HG03354 (cell line): ENCODE results near the gene UNC45A.
A peak's percentile ranks its signal among the peaks of the same experiment; 100 is the strongest.
"Not testable (repeated sequence)": the region's sequence is repeated elsewhere in the genome, so short reads cannot be mapped to it uniquely, and the experiment has no call there.

Source experiments
- ATAC-seq: cut with Tn5 transposase; IDR thresholded peaks from one replicate; pipeline ENCODE4 v1.9.1; 2021; ENCODE audit warnings: mild to moderate bottlenecking; ENCODE audit not compliant: unreplicated experiment, poor library complexity, severe bottlenecking

UNC45A gene

DNA sequence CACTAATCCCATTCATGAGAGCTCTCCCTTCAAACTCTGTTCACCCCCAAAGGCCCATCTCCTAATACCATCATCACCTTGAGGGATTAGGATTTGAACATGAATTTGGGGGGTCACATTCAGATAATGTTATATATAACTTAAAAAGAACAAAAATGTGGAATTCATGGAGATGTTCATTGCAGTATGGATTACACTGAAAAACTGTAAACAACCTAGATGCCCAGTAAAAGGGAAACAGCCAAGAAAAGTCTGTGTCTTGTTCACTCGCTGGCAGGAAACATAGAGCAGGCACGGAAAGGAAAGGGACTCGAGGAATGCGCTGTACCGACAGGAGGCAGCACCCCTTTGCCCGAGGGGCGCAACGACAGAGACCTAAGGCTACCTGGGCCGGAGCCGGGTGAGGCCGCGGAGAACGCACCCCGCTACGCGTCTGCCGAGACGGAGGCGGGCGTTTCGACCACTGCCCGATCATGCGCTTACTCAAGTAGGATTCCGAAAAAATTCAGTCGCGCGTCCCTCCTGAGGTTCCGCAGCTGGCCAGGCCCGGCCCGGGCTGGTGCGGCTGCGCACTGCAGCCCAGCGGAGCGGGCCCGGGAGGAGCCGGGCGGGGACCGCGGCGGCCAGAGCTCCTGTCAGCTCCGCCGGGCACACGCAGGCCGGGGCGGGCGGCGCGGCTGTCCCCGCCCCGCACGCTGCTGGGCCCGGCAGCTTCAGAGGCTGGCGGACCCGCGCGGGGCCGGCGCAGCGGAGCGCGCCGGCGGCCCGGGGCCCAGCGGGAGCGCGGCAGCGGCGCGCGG is 32.8 kb upstream of the UNC45A start:
- ATAC-seq: peak; percentile 77

DNA sequence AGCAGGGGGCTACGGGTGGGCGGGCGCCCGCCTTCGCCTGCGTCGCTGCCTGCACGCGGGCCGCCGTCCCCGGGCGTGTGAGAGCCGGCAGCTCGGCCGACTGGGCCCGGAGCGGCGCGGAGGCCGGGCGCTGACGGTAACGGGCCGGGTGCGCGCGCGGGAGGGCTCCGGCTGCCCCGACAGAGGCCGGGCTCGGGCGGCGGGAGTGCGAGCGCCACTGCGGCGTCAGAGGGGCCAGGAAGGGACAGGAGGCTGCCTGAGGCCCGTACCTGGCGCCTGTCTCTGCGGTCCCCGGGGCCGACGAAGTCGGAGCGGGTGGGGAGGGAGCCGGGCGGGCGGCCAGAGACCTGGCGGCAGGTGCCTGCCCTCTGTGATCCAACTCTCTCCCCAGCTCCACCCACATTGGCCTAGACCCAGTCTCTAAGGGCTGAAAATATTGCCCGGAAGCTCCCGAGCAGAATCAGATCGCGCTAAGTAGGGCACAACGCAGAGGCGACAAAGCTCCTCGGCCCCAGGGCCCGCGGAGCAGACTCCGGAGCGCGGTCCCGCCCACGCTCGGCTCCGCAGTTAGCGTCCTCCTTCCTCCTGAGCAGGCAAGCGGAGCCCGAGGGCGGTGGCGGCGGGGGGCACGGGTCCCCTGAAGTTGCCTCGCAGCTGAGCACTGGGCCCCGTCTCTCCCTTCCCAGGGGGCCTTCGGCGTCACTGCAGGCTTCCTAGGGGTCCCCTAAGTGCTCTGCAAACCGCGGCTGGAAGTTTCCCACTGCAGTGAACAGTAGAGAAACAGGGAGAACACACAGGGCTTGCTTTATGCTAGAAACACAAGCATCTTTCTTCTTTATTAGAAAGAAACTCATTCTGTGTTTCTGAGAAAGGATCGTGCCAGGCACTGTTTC is 32.0 kb upstream of the UNC45A start, which contains the start of gene MAN2A2:
Gene MAN2A2 (plus strand): TSS at position 463 of the 893 bp plus-strand sequence. CDS start 906 bp downstream, outside the sequence.
- peak; percentile 63 for ATAC-seq

DNA sequence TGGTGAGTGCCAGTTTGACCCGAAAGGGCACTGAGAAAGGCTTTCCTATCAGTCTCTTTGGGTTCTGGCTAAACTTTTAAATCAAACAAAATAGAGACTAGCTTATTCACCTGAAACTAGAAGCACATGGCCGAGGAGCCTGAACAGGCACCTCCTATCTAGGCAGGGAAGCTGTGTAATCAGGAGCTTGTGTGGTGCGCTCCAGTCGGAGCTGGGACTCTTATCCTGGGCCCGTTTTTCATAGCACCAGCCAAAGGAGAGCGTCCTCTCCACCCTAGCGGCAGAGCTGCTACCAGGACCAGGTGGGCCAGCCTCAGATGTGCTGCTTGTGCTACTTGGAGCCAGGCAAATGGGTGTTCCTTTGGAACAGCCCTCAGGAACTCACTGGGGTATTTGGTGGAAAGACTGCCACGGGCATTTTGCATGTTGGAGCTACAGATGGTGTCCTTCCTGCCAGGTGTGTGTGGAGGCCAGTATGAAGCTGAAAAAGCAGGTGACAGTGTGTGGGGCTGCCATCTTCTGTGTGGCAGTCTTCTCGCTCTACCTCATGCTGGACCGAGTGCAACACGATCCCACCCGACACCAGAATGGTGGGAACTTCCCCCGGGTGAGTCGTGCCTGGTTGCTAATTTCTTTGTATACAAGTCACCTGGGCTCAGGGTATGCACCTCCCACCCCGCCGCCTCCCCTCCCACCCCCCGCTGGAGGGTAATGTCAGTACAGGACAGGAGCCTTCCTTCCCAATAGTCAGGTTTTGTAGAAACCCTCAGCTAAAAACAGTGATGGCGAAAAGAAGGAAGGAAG is 31.1 kb upstream of the UNC45A start:
- no peak for ATAC-seq

DNA sequence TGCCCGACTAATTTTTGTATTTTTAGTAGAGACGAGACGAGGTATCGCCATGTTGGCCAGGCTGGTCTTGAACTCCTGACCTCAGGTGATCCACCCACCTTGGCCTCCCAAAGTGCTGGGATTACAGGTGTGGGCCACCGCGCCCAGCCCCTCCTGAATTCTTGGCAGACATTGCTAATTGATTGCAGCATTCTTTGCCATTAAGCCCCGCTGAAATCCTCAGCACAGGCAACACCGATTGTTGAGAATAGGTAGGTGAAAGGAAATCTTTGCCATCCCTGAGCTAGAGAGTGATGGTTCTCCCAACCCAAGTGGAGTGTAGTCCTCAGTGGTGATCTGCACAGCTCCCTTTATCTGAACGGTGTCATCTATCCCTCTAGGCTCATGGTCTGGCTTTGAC is 30.3 kb upstream of the UNC45A start:
- no peak for ATAC-seq

DNA sequence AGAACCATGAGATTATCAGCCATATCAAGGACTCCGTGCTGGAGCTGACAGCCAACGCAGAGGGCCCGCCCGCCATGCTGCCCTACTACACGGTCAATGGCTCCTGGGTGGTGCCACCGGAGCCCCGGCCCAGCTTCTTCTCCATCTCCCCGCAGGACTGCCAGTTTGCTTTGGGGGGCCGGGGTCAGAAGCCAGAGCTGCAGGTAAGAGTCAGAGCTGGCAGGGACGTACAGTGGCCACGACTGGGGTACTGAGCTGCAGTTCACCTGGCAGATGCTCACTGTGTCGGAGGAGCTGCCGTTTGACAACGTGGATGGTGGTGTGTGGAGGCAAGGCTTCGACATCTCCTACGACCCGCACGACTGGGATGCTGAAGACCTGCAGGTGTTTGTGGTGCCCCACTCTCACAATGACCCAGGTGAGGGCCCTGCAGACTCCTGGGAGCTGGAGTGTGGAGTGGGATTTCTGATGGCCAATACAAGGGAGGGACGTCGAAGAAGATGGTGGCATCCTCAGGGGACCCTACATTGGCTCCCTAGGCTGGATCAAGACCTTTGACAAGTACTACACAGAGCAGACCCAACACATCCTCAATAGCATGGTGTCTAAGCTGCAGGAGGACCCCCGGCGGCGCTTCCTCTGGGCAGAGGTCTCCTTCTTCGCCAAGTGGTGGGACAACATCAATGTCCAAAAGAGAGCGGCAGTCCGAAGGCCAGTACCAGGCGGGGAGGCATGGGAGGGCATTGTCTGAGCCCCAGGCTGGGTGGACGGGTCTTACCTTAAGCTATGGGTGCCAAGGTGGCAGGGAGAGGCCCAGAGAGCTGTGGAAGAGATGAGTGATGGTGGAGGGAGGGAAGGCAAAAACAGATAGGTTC is 29.5 kb upstream of the UNC45A start:
- ATAC-seq: no peak

DNA sequence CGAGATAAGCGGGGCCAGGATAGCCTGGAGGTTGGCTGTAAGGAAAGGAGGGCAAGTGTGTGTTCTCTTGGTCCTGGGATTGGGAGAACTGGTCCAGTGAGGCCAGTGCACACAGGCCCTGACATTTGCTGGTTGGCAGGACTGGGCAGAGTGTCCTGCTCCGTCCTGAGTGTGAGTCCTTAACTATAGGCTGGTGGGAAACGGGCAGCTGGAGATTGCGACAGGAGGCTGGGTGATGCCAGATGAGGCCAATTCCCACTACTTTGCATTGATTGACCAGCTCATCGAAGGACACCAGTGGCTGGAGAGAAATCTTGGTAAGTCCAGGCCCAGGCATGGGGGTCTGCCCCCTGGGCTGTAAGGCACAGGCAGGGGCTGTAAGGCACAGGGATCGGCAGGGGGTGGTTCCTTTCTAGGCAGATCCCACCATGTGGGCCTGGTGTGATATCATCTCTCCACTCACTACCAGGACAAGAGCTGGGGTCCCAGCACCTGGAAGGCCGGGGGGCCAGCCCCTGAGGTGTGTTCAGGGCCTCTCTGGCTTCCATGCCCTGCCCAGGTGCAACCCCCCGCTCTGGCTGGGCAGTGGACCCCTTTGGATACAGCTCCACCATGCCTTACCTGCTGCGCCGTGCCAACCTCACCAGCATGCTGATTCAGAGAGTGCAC is 28.8 kb upstream of the UNC45A start:
- ATAC-seq: no peak

DNA sequence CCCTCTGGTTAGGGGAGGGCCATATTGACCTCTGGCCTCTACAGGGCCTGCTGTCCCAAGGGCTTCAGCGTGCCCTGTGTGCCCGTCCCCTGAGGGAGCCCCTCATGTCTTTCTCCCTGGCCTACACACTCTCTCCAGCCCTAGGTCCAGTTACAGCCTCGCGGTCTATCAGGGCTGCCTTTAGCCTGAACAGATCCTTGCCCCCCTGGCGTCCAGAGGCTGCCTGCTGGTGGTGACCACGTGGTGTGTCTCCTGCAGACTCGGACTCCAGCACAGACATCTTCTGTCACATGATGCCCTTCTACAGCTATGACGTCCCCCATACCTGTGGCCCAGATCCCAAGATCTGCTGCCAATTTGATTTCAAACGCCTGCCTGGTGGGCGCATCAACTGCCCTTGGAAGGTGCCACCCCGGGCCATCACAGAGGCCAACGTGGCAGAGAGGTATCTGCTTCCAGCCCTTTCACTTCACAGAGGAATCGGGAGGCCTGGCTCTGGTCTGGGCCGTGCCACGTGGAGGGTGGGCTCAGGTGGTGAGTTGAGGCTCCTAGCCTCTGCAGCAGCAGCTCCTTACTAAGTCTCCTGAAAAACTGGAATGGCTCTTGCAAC is 27.9 kb upstream of the UNC45A start:
- no peak for ATAC-seq

DNA sequence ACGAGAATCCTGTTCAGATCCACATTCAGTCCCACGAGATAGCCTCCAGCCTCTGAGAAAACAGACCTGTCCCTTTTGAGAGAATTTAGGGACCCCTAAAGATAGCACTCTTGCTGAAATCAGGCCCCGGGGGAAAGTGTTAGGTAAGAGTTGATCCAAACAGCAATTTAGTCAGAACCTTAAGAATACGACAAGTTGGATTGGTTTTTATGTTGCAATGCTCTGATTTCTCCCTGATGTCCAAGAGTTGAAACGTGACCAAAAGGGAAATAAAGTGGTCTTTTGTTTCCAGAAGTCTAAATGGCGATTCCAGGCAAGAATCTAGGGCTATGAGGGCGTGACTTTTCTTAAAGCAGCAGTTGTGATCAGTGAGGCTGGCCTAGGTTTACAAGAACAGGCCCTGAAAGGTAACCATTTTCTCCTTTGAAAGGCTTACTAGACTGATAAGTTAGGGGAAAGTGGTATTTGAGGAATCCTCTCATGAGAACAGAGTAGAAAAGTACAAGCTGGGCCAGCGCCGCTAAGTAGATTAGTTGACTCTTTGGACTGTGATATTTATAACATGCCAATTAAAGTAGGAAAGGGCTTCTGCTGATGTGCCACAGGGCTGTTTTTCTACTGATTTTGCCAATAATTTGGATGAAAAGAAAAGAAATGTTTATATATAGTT is 27.1 kb upstream of the UNC45A start:
- no peak for ATAC-seq

DNA sequence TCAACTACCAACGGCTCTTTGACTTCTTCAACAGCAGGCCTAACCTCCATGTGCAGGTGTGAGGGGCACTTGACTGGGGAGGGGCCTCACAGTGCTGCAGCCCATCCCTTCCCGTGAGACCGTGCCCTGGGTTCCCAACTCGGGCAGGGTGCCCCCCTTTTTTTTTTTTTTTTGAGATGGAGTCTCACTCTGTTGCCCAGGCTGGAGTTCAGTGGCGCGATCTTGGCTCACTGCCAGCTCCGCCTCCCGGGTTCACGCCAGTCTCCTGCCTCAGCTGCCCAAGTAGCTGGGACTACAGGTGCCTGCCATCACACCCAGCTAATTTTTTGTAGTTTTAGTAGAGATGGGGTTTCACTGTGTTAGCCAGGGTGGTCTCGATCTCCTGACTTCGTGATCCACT is 25.6 kb upstream of the UNC45A start:
- not testable (repeated sequence) for ATAC-seq

DNA sequence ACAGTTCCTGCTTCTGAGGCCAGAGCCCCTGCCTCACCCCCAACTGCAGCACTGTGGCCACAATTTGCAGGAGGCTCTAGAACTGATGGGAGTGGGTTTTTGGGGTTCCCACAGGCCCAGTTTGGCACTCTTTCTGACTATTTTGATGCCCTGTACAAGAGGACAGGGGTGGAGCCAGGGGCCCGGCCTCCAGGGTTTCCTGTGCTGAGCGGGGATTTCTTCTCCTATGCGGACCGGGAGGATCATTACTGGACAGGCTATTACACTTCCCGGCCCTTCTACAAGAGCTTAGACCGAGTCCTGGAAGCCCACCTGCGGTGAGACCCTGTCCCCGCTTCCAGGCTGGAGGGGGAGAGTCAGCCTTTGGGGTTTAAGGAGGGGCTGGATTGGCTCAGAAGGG is 25.1 kb upstream of the UNC45A start:
- no peak for ATAC-seq

DNA sequence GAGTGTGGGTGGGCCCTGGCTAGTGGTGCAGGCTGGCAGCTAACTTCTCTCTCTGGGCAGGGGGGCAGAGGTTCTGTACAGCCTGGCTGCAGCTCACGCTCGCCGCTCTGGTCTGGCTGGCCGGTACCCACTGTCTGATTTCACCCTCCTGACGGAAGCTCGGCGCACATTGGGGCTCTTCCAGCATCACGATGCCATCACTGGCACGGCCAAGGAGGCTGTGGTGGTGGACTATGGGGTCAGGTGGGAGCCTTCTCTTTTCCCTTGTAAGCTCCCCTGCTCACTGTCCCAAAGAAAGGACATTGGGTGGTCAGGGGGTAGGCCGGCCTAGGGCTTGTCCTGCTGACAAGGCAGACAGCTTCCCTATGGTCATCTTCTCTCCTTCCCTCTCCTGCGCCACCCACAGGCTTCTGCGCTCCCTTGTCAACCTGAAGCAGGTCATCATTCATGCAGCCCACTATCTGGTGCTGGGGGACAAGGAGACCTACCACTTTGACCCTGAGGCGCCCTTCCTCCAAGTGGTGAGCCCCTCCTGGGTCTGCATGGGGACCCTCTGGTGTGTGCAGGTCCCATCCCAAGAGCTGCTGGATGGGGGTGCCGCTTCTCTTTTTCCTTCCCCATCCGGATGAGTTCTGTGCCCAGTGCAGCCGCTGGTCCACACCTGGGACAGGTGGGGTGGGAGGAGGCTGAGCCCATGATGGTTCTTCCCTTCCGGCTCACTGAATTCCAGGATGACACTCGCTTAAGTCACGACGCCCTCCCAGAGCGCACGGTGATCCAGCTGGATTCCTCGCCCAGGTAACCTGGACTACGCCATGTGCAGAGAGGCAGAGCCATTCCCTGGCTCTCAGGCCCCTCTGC is 24.4 kb upstream of the UNC45A start:
- ATAC-seq: no peak

DNA sequence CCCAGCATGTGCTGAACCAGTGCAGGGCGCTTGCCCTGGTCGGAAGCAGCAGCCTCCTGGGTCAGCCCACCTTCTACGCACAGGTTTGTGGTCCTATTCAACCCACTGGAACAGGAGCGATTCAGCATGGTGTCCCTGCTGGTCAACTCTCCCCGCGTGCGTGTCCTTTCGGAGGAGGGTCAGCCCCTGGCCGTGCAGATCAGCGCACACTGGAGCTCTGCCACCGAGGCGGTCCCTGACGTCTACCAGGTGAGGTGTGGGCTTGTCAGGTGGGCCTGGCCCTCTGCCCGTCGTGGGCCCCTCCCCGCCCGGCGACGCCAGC is 23.8 kb upstream of the UNC45A start:
- ATAC-seq: no peak

DNA sequence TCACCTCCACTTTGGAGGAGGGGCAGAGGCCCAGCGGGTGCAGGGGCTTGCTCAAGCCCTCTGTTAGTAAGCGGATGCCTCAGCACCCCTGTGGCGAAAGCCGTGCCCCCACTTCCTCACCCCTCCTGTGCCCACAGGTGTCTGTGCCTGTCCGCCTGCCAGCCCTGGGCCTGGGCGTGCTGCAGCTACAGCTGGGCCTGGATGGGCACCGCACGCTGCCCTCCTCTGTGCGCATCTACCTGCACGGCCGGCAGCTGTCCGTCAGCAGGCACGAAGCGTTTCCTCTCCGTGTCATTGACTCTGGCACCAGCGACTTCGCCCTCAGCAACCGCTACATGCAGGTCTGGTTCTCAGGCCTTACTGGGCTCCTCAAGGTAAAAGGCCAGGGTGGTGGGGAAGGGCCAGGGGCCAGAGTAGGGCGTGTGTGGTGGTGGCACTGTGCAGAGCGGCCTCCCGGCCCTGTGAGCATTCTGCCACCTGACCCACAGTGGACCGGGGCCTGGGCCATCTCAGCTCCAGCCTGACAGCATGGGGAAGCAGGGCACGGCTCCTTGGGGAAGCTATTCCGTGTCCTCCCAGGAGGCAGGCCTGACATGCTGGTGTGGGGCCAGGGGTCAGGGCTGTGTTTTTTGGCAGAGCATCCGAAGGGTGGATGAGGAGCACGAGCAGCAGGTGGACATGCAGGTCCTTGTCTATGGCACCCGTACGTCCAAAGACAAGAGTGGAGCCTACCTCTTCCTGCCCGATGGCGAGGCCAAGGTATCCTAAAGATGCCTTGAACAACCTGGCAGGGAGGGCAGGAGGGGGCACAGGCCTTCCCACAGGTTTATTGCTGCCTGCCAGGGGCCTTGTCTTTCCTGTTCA is 22.9 kb upstream of the UNC45A start:
- ATAC-seq: no peak

DNA sequence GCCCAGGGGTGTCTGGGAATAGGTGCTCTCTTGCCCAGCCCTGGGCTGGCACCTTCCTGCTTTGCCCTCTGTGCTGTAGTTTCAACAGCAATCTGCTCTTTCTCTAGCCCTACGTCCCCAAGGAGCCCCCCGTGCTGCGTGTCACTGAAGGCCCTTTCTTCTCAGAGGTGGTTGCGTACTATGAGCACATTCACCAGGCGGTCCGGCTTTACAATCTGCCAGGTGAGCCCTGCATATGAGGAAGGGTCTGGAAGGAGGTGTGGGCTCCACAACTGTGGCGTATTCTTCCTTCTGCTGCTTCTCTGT is 22.4 kb upstream of the UNC45A start:
- ATAC-seq: no peak

DNA sequence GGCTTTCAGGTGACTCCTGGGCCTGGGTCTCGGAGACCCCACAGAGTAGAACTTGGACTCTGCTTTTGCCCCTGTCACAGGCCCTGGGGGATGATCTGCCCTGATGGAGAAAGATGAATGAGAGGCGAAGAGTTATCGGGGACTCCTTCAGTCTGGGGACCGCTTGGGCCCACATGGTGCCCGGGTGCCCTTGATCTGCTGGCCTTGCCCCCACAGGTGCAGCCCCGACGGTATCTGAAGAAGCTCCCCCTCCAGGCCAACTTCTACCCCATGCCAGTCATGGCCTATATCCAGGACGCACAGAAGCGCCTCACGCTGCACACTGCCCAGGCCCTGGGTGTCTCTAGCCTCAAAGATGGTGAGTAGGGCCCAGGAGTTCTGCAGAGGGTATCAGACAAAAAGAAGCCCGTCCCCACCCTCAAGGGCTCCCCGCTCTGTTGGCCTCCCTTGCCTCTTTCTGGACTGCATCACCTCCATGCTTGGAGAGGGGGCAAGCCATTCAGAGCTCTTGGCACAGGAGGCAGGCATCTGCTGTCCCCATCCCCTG is 21.6 kb upstream of the UNC45A start:
- ATAC-seq: no peak
